ENCODE data around the gene DICER1. TPM values are rescaled to one million over a fixed set of nuclear protein-coding genes. Genes with fewer than 3 reads are reported as not detected.

The DICER1 gene
- total and polyA plus RNA-seq, 9 of the 15 experiments (the other 6 are each of a cell fraction or from before 2014, with no cell fraction given), result 2.5 to 23.2 (median 12.4) TPM

DNA sequence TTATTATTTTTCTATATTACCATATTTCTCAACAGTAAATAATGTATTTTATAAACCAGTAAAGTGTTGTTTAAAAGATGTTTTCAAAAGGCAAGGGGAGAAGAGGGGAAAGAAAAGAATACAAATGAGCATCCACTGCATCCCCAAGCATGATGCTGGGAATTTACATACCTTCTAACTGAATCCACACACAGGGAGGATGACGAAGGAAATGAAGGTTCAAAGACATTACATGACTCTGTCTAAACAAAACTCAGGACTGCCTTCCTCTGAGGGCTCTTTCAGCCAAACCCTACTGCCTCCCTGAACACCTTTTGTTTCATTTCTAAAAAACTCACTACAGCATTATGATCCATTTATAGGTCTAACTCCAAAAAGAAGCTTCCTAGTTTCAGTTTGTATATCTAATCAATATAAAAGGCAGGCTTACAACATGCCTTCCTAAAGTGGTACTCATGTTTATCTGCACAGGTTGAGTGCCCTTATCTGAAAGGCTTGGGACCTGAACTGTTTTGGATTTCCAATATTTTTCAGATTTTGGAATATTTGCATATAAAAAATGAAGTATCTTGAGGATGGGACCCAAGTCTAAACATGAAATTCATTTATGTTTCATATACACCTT is 30.3 kb downstream of the DICER1 start:
- Histone ChIP-seq H3K9ac (ENCODE audit: insufficient read depth in 1 of 2, low read depth in 2 of 2, low read length in 2 of 2) (no peak overlapping the region), H3K27ac (ENCODE audit: extremely low read depth, low read depth, low read length) (no peak overlapping the region), H3K4me2 (ENCODE audit: insufficient read depth, low read length) (no peak overlapping the region), H3K4me3 (no peak overlapping the region), H3K36me3 (ENCODE audit: control insufficient read depth, insufficient read depth, low read length) (peaks cover 21% of the 10 kb centered on the region; the same call in 2 of the 3 replicates), H3K79me2 (ENCODE audit: control insufficient read depth, insufficient read depth, low read length) (no peaks in the 10 kb centered on the region), H3K9me3 (replicated peaks; ENCODE audit: control insufficient read depth, insufficient read depth, low read depth, low read length) (no peaks in the 10 kb centered on the region), H3K4me1 (replicated peaks in 1 of 2; ENCODE audit: control insufficient read depth in 2 of 2, insufficient read depth in 2 of 2, low read length in 2 of 2) (no peaks in the 10 kb centered on the region), H4K20me1 (replicated peaks; ENCODE audit: control insufficient read depth, insufficient read depth, low read length) (no peaks in the 10 kb centered on the region), H3K27me3 (ENCODE audit: control insufficient read depth in 2 of 2, insufficient read depth in 2 of 2, low read length in 2 of 2) (no peaks in the 10 kb centered on the region), H2AFZ (ENCODE audit: low read depth, low read length) (no peak overlapping the region), H3K9me1 (ENCODE audit: control insufficient read depth, insufficient read depth, low read length) (no peaks in the 10 kb centered on the region)
- TF ChIP-seq, protein P1, sequence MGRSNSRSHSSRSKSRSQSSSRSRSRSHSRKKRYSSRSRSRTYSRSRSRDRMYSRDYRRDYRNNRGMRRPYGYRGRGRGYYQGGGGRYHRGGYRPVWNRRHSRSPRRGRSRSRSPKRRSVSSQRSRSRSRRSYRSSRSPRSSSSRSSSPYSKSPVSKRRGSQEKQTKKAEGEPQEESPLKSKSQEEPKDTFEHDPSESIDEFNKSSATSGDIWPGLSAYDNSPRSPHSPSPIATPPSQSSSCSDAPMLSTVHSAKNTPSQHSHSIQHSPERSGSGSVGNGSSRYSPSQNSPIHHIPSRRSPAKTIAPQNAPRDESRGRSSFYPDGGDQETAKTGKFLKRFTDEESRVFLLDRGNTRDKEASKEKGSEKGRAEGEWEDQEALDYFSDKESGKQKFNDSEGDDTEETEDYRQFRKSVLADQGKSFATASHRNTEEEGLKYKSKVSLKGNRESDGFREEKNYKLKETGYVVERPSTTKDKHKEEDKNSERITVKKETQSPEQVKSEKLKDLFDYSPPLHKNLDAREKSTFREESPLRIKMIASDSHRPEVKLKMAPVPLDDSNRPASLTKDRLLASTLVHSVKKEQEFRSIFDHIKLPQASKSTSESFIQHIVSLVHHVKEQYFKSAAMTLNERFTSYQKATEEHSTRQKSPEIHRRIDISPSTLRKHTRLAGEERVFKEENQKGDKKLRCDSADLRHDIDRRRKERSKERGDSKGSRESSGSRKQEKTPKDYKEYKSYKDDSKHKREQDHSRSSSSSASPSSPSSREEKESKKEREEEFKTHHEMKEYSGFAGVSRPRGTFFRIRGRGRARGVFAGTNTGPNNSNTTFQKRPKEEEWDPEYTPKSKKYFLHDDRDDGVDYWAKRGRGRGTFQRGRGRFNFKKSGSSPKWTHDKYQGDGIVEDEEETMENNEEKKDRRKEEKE (IDR thresholded peaks at IDR 0.05; ENCODE audit: borderline replicate concordance in 1 of 2, control insufficient read depth in 1 of 2, low read depth in 2 of 2, low read length in 1 of 2), result no peak
- no peak for TF ChIP-seq PHB2 (IDR thresholded peaks at IDR 0.05; ENCODE audit: low read depth)
- TF ChIP-seq, protein P2, sequence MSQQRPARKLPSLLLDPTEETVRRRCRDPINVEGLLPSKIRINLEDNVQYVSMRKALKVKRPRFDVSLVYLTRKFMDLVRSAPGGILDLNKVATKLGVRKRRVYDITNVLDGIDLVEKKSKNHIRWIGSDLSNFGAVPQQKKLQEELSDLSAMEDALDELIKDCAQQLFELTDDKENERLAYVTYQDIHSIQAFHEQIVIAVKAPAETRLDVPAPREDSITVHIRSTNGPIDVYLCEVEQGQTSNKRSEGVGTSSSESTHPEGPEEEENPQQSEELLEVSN (IDR thresholded peaks at IDR 0.05; ENCODE audit: borderline replicate concordance in 1 of 2, extremely low read depth in 1 of 2, insufficient read depth in 1 of 2, insufficient read length in 1 of 2, low read depth in 1 of 2, low read length in 1 of 2, poor library complexity in 1 of 2, severe bottlenecking in 1 of 2), result no peak
- no peak for TF ChIP-seq HCFC1 (IDR thresholded peaks at IDR 0.05; ENCODE audit: low read depth, low read length)
- TF ChIP-seq SP1 (CRISPR knock-in tag; IDR thresholded peaks at IDR 0.05), result no peak
- no peak for TF ChIP-seq HDAC8 (tag; IDR thresholded peaks at IDR 0.05)
- TF ChIP-seq ZNF232 (CRISPR knock-in tag; IDR thresholded peaks at IDR 0.05), result no peak
- TF ChIP-seq, protein P3, sequence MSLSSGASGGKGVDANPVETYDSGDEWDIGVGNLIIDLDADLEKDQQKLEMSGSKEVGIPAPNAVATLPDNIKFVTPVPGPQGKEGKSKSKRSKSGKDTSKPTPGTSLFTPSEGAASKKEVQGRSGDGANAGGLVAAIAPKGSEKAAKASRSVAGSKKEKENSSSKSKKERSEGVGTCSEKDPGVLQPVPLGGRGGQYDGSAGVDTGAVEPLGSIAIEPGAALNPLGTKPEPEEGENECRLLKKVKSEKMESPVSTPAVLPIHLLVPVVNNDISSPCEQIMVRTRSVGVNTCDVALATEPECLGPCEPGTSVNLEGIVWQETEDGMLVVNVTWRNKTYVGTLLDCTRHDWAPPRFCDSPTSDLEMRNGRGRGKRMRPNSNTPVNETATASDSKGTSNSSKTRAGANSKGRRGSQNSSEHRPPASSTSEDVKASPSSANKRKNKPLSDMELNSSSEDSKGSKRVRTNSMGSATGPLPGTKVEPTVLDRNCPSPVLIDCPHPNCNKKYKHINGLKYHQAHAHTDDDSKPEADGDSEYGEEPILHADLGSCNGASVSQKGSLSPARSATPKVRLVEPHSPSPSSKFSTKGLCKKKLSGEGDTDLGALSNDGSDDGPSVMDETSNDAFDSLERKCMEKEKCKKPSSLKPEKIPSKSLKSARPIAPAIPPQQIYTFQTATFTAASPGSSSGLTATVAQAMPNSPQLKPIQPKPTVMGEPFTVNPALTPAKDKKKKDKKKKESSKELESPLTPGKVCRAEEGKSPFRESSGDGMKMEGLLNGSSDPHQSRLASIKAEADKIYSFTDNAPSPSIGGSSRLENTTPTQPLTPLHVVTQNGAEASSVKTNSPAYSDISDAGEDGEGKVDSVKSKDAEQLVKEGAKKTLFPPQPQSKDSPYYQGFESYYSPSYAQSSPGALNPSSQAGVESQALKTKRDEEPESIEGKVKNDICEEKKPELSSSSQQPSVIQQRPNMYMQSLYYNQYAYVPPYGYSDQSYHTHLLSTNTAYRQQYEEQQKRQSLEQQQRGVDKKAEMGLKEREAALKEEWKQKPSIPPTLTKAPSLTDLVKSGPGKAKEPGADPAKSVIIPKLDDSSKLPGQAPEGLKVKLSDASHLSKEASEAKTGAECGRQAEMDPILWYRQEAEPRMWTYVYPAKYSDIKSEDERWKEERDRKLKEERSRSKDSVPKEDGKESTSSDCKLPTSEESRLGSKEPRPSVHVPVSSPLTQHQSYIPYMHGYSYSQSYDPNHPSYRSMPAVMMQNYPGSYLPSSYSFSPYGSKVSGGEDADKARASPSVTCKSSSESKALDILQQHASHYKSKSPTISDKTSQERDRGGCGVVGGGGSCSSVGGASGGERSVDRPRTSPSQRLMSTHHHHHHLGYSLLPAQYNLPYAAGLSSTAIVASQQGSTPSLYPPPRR (CRISPR knock-in tag; IDR thresholded peaks at IDR 0.05; ENCODE audit: borderline replicate concordance), result no peak
- no peak for TF ChIP-seq NBN (IDR thresholded peaks at IDR 0.05; ENCODE audit: low read depth)
- DNase-seq (ENCODE audit: extremely low read depth in 1 of 4, low spot score in 3 of 4) (no peak), FAIRE-seq (no peak), ATAC-seq (no peak)
- 100% methylated on average over 1 of the region's 1 CpG for WGBS (ENCODE audit: insufficient coverage, low coverage, missing lambda C conversion rate)
- in situ Hi-C loops (cut with MboI), result no loop called here
- ChIA-PET CTCF (ENCODE audit: low intra/inter-chr PET ratio) (no interaction called here), POLR2A (no interaction called here)
- BruUV-seq (replicated peaks), result no TSS peak
- intact Hi-C loops (cut with micrococcal nuclease), result no loop called here

Measured in K562 (cell line).